HUES64 (cell line): ENCODE measurements around the gene FBH1.
"Not testable (repeated sequence)": the region's sequence is repeated elsewhere in the genome, so short reads cannot be mapped to it uniquely, and the experiment has no call there.

Experiments
- H3K27ac ChIP-seq: 2 replicates; pipeline ENCODE4 v1.7.0; 2013; ENCODE audit warnings: low read depth, low read length, inconsistent platforms
- H3K27me3 ChIP-seq: 2 replicates; pipeline ENCODE4 v1.6.1; 2013; ENCODE audit warnings: mild to moderate bottlenecking, low read length; ENCODE audit not compliant: insufficient read depth
- H3K36me3 ChIP-seq: 2 replicates; pipeline ENCODE4 v1.6.1; 2013; ENCODE audit warnings: mild to moderate bottlenecking, low read length; ENCODE audit not compliant: insufficient read depth
- H3K4me1 ChIP-seq: 2 replicates; pipeline ENCODE4 v1.6.1; 2013; ENCODE audit warnings: mild to moderate bottlenecking, low read length, moderate library complexity; ENCODE audit not compliant: insufficient read depth
- H3K4me3 ChIP-seq: 2 replicates; pipeline ENCODE4 v1.5.1; 2013; ENCODE audit warnings: mild to moderate bottlenecking, low read length, moderate library complexity
- H3K9ac ChIP-seq: 2 replicates; pipeline ENCODE4 v1.6.1; 2013; ENCODE audit warnings: mild to moderate bottlenecking, low read depth, low read length
- H3K9me3 ChIP-seq: 2 replicates; pipeline ENCODE4 v1.6.1; 2013; ENCODE audit warnings: low read depth, low read length; ENCODE audit not compliant: insufficient read depth
- WGBS: fragments of 150-250, 120-280 bp; methylation state at CpG from one replicate; pipeline ENCODE4 v1.1.7; 2013; ENCODE audit warnings: missing lambda C conversion rate; 5-methylcytosine and 5-hydroxymethylcytosine counted together

FBH1 gene

GRCh38 chr10:5942474-5942873, 52.4 kb downstream of the FBH1 start:
- peaks cover 14% of the 10 kb centered on the region for H3K36me3 ChIP-seq
- no peak overlapping the region for H3K9ac ChIP-seq
- H3K4me3 ChIP-seq: no peak overlapping the region
- WGBS: 91% methylated on average over 16 of the region's 16 CpGs
- no peak overlapping the region for H3K27ac ChIP-seq
- peaks cover 15% of the 10 kb centered on the region for H3K4me1 ChIP-seq
- no peaks in the 10 kb centered on the region for H3K27me3 ChIP-seq
- H3K9me3 ChIP-seq: no peaks in the 10 kb centered on the region

GRCh38 chr10:5943536-5943935, 53.5 kb downstream of the FBH1 start:
- H3K9me3 ChIP-seq: no peaks in the 10 kb centered on the region
- 73% methylated on average over 12 of the region's 15 CpGs for WGBS
- no peak overlapping the region for H3K27ac ChIP-seq
- H3K4me1 ChIP-seq: peaks cover 15% of the 10 kb centered on the region
- H3K36me3 ChIP-seq: peaks cover 4% of the 10 kb centered on the region
- H3K9ac ChIP-seq: no peak overlapping the region
- no peaks in the 10 kb centered on the region for H3K27me3 ChIP-seq
- no peak overlapping the region for H3K4me3 ChIP-seq

GRCh38 chr10:5944389-5945189, 54.5 kb downstream of the FBH1 start:
- 75% methylated on average over 7 of the region's 7 CpGs for WGBS
- no peak overlapping the region for H3K4me3 ChIP-seq
- no peak overlapping the region for H3K9ac ChIP-seq
- peaks cover 15% of the 10 kb centered on the region for H3K4me1 ChIP-seq
- no peaks in the 10 kb centered on the region for H3K9me3 ChIP-seq
- H3K27me3 ChIP-seq: no peaks in the 10 kb centered on the region
- no peaks in the 10 kb centered on the region for H3K36me3 ChIP-seq
- H3K27ac ChIP-seq: no peak overlapping the region

- no peak overlapping the region for H3K4me3 ChIP-seq
- H3K9me3 ChIP-seq: no peaks in the 10 kb centered on the region
- no peak overlapping the region for H3K9ac ChIP-seq
- no peaks in the 10 kb centered on the region for H3K36me3 ChIP-seq
- no peak overlapping the region for H3K27ac ChIP-seq
- H3K4me1 ChIP-seq: peaks cover 15% of the 10 kb centered on the region
- 88% methylated on average over 9 of the region's 9 CpGs for WGBS
- no peaks in the 10 kb centered on the region for H3K27me3 ChIP-seq
Observed at GRCh38 chr10:5945190-5945509, 55.1 kb downstream of the FBH1 start.

- WGBS: 81% methylated on average over 21 of the region's 21 CpGs
- Histone ChIP-seq H3K9ac (no peak overlapping the region), H3K27ac (no peak overlapping the region), H3K27me3 (no peaks in the 10 kb centered on the region), H3K36me3 (no peaks in the 10 kb centered on the region), H3K4me1 (peaks cover 15% of the 10 kb centered on the region), H3K4me3 (no peak overlapping the region), H3K9me3 (no peaks in the 10 kb centered on the region)
Observed at GRCh38 chr10:5945561-5946418, 55.7 kb downstream of the FBH1 start.

GRCh38 chr10:5946419-5946775, 56.4 kb downstream of the FBH1 start:
- 93% methylated on average over 10 of the region's 10 CpGs for WGBS
- H3K9ac ChIP-seq, H3K27me3 ChIP-seq, H3K4me3 ChIP-seq, H3K27ac ChIP-seq, H3K9me3 ChIP-seq, H3K36me3 ChIP-seq: not testable (repeated sequence)
- H3K4me1 ChIP-seq: peaks cover 15% of the 10 kb centered on the region

- Histone ChIP-seq H3K9ac (no peak overlapping the region), H3K4me1 (peaks cover 15% of the 10 kb centered on the region), H3K9me3 (no peaks in the 10 kb centered on the region), H3K36me3 (no peaks in the 10 kb centered on the region), H3K27me3 (no peaks in the 10 kb centered on the region), H3K4me3 (no peak overlapping the region), H3K27ac (no peak overlapping the region)
- 86% methylated on average over 6 of the region's 8 CpGs for WGBS
Observed at GRCh38 chr10:5946786-5947185, 56.7 kb downstream of the FBH1 start.

GRCh38 chr10:5947471-5948207, 57.6 kb downstream of the FBH1 start:
- H3K36me3 ChIP-seq: no peaks in the 10 kb centered on the region
- H3K27ac ChIP-seq: no peak overlapping the region
- H3K4me3 ChIP-seq: no peak overlapping the region
- H3K4me1 ChIP-seq: peaks cover 15% of the 10 kb centered on the region
- H3K9me3 ChIP-seq: no peaks in the 10 kb centered on the region
- H3K27me3 ChIP-seq: no peaks in the 10 kb centered on the region
- no peak overlapping the region for H3K9ac ChIP-seq
- WGBS: 90% methylated on average over 17 of the region's 17 CpGs

- Histone ChIP-seq H3K36me3 (no peaks in the 10 kb centered on the region), H3K4me3 (no peak overlapping the region), H3K9ac (no peak overlapping the region), H3K27ac (no peak overlapping the region), H3K27me3 (no peaks in the 10 kb centered on the region), H3K4me1 (peaks cover 15% of the 10 kb centered on the region), H3K9me3 (no peaks in the 10 kb centered on the region)
- WGBS: 92% methylated on average over 6 of the region's 6 CpGs
Observed at GRCh38 chr10:5948208-5948585, 58.2 kb downstream of the FBH1 start.

GRCh38 chr10:5949009-5949759, 59.1 kb downstream of the FBH1 start:
- H3K9me3 ChIP-seq: no peaks in the 10 kb centered on the region
- H3K27me3 ChIP-seq: no peaks in the 10 kb centered on the region
- WGBS: 49% methylated on average over 12 of the region's 14 CpGs
- H3K27ac ChIP-seq: no peak overlapping the region
- H3K9ac ChIP-seq: no peak overlapping the region
- no peak overlapping the region for H3K4me3 ChIP-seq
- no peaks in the 10 kb centered on the region for H3K36me3 ChIP-seq
- H3K4me1 ChIP-seq: peaks cover 15% of the 10 kb centered on the region
